Measurements from ENCODE around the gene PIGT. TPM values are rescaled to one million over a fixed set of nuclear protein-coding genes. Genes with fewer than 3 reads are reported as not detected.

The PIGT gene
- polyA plus RNA-seq, 1 experiment, result 114 TPM

DNA sequence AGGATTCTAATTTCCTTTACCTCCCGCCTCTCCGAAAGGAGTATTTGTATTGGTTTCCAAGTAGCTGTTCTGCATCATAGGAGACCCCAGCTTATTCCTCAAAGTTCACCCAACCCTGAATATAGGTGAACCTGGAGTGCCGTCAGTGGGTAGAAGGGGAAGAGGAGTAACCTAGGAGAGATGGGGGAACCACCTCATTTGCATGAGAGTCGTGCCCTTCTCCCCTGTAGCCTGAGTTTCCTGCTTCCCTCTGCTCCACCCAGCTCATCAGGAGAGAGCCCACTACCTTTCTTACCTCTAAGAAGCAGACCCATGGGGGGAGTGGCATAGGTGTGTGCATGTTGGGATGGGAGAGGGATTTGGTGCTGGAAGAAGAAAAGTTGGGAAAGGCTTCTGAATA, 36.3 kb downstream of the PIGT start:
- H3K9me3 ChIP-seq (ENCODE audit: control insufficient read depth, insufficient read depth, low read length), result no peaks in the 10 kb centered on the region
- peaks cover 13% of the 10 kb centered on the region for H3K27me3 ChIP-seq (ENCODE audit: control insufficient read depth, insufficient read depth, low read length)
- H3K4me3 ChIP-seq (ENCODE audit: low read depth, low read length), result no peak overlapping the region
- ChIA-PET CTCF (interaction anchor here (0.7 to 2.3 kb wide), 4 partner anchors 16 to 319 kb away, joined by 3 to 17 read pairs (median 6); no protein-coding TSS in a partner anchor), POLR2A (no interaction called here)
- TF ChIP-seq, protein P1, sequence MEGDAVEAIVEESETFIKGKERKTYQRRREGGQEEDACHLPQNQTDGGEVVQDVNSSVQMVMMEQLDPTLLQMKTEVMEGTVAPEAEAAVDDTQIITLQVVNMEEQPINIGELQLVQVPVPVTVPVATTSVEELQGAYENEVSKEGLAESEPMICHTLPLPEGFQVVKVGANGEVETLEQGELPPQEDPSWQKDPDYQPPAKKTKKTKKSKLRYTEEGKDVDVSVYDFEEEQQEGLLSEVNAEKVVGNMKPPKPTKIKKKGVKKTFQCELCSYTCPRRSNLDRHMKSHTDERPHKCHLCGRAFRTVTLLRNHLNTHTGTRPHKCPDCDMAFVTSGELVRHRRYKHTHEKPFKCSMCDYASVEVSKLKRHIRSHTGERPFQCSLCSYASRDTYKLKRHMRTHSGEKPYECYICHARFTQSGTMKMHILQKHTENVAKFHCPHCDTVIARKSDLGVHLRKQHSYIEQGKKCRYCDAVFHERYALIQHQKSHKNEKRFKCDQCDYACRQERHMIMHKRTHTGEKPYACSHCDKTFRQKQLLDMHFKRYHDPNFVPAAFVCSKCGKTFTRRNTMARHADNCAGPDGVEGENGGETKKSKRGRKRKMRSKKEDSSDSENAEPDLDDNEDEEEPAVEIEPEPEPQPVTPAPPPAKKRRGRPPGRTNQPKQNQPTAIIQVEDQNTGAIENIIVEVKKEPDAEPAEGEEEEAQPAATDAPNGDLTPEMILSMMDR (IDR thresholded peaks at IDR 0.05; ENCODE audit: low read depth, low read length), result no peak
- no peak overlapping the region for H3K27ac ChIP-seq (ENCODE audit: low read depth, low read length)
- DNase-seq (ENCODE audit: low read depth, low spot score), result no peak

DNA sequence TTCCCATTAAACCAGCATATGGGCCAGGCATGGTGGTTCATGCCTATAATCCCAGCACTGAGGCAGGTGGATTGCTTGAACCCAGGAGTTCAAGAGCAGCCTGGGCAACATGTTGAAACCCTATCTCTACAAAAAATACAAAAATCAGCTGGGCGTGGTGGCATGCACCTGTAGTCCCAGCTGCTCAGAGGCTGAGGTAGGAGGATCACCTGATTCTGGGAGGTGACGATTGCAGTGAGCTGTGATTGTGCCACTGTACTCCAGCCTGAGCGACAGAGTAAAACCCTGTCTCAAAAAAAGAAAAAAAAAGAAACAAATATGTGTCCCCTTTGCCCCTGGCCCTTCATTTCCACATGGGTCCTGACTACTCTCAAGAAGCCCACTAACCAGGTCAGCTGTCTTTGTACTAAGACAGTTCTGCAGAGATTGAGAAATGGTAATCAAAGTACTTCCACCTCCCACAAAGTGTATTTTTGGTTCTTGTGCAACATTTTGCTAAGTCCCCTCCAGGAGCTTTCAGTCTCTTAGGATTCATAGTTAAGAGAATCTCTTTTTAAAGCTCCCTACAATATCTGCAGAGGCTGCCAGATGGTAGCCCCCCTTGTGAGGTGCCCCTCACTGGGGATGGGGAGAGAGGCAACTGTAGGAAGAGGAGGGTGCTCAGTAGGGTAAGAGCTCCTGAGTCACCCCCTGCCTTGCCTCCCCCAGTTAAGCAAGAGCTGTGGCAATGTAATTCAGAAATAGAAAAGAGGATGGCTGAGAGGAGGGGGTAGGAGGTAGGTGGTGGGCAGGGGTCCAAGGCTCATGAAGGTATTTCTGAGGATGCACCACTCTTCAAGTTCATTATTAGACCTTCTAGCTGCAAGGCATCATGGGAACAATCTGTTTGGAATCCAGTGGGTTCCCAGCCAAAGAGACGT, 37.1 kb downstream of the PIGT start:
- DNase-seq (ENCODE audit: low read depth, low spot score), result no peak
- Histone ChIP-seq H3K27me3 (ENCODE audit: control insufficient read depth, insufficient read depth, low read length) (peaks cover 13% of the 10 kb centered on the region), H3K27ac (ENCODE audit: low read depth, low read length) (no peak overlapping the region), H3K9me3 (ENCODE audit: control insufficient read depth, insufficient read depth, low read length) (no peaks in the 10 kb centered on the region), H3K4me3 (ENCODE audit: low read depth, low read length) (no peak overlapping the region)
- TF ChIP-seq, protein P1 (IDR thresholded peaks at IDR 0.05; ENCODE audit: low read depth, low read length), result no peak
- POLR2A ChIA-PET, result no interaction called here
- CTCF ChIA-PET, result interaction anchor here (0.5 to 3.3 kb wide), 8 partner anchors 17 to 666 kb away, joined by 3 to 17 read pairs (median 4); partner anchors contain the start of gene SYS1

DNA sequence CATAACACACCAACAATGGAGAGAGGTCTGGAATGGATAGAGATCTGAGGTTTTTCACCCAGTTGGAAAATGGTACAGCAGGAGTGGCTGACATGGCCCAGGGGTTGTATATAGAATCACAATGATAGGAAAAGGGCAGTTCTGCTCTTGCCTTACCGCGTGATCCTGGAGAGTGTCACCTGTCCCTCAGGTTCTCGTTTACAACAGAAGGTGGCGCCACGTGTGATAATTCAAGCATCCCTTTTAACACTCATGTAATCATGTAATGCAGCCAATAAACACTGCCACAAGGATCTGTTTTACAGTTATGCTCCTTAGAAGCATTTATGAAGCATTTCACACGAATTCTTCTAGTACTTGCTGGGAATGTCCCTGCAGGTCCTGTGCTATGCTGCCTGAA, 40.7 kb downstream of the PIGT start:
- CTCF ChIA-PET, result no interaction called here
- no peak for DNase-seq (ENCODE audit: low read depth, low spot score)
- TF ChIP-seq, protein P1 (IDR thresholded peaks at IDR 0.05; ENCODE audit: low read depth, low read length), result peak; percentile 14; the same call in 1 of the 2 replicates
- H3K9me3 ChIP-seq (ENCODE audit: control insufficient read depth, insufficient read depth, low read length), result no peaks in the 10 kb centered on the region
- H3K4me3 ChIP-seq (ENCODE audit: low read depth, low read length), result no peak overlapping the region
- peaks cover 20% of the 10 kb centered on the region for H3K27me3 ChIP-seq (ENCODE audit: control insufficient read depth, insufficient read depth, low read length)
- POLR2A ChIA-PET, result no interaction called here
- no peak overlapping the region for H3K27ac ChIP-seq (ENCODE audit: low read depth, low read length)

DNA sequence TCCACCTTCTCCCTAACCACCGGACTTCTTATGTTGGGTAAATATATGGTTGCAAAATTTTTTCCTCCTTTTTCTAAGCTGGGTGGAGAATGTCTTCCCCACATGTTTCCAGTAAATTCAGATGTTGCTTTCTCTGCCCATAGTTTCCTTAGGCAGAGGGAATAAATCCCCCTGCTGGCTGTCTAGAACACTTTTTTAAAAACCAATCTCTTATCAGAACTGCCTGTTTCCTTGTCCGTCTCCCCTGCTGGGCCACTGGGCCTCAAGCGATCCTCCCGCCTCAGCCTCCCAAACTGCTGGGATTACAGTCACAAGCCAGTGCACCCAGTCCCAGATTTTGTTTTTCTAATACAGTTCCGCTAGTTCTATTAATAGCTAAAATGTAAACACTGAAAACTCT, 43.7 kb downstream of the PIGT start:
- TF ChIP-seq, protein P1 (IDR thresholded peaks at IDR 0.05; ENCODE audit: low read depth, low read length), result peak; percentile 38
- DNase-seq (ENCODE audit: low read depth, low spot score), result no peak
- H3K4me3 ChIP-seq (ENCODE audit: low read depth, low read length), result no peak overlapping the region
- CTCF ChIA-PET, result interaction anchor here (0.6 to 1.8 kb wide), 6 partner anchors 23 to 404 kb away, joined by 3 to 7 read pairs (median 4); no protein-coding TSS in a partner anchor
- no peak overlapping the region for H3K27ac ChIP-seq (ENCODE audit: low read depth, low read length)
- H3K9me3 ChIP-seq (ENCODE audit: control insufficient read depth, insufficient read depth, low read length), result no peaks in the 10 kb centered on the region
- POLR2A ChIA-PET, result no interaction called here
- peaks cover 13% of the 10 kb centered on the region for H3K27me3 ChIP-seq (ENCODE audit: control insufficient read depth, insufficient read depth, low read length)

DNA sequence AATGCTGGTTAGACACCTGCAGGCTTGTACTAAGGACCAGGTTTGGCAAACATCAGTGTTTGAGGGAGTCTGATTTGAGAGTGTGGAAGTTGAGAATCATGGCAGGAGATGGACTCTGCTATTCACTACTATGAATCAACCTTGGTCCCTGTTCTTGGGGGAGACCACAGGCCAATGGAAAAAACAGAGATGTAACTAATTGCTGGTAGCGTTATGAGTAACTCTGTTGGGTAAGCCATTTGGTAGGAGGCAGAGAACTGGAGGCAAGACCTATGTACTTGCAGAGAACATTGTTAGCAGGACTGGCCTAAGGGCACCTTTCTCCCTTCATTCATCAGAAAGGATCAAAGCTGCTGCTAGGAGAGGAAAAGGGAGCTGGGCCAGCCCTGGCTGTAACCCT, 45.3 kb downstream of the PIGT start:
- CTCF ChIA-PET, result interaction anchor here (1.1 to 4.9 kb wide), 2 partner anchors 11 to 149 kb away, joined by 4 to 15 read pairs; no protein-coding TSS in a partner anchor
- H3K27me3 ChIP-seq (ENCODE audit: control insufficient read depth, insufficient read depth, low read length), result peaks cover 13% of the 10 kb centered on the region
- DNase-seq (ENCODE audit: low read depth, low spot score), result no peak
- no peaks in the 10 kb centered on the region for H3K9me3 ChIP-seq (ENCODE audit: control insufficient read depth, insufficient read depth, low read length)
- no peak overlapping the region for H3K4me3 ChIP-seq (ENCODE audit: low read depth, low read length)
- TF ChIP-seq, protein P1 (IDR thresholded peaks at IDR 0.05; ENCODE audit: low read depth, low read length), result no peak
- POLR2A ChIA-PET, result no interaction called here
- no peak overlapping the region for H3K27ac ChIP-seq (ENCODE audit: low read depth, low read length)

All from AG04450 (cell line).